Measurements from ENCODE around the gene DEDD. TPM values are rescaled to one million over a fixed set of nuclear protein-coding genes. Genes with fewer than 3 reads are reported as not detected.

DEDD gene
- total and polyA plus RNA-seq, 2 of the 13 experiments (the other 11 are each of a cell fraction or from before 2014, with no cell fraction given): 12.6 to 27.8 TPM

GRCh38 chr1:161117759-161118581 is 14.5 kb downstream of the DEDD start, which contains the start of the genes NIT1 and PFDN2:
NIT1 (plus strand) TSS chr1:161118105; CDS start chr1:161118177, 72 bp downstream.
PFDN2 (minus strand) TSS chr1:161118037; CDS start chr1:161118026, 11 bp downstream.
- WGBS (ENCODE audit: low lambda C conversion rate): 2% methylated on average over 24 of the region's 58 CpGs
- H3K9ac ChIP-seq (ENCODE audit: insufficient read depth, low read depth, low read length): peak within 1 kb of the TSS; percentile 96
- peak within 1 kb of the TSS; percentile 98 for H3K4me2 ChIP-seq (ENCODE audit: low read depth, low read length)
- no peaks in the 10 kb centered on the region; a peak in 1 of 5 replicates for H3K27me3 ChIP-seq (ENCODE audit: control insufficient read depth in 1 of 2, insufficient read depth in 2 of 2, low read length in 2 of 2)
- intact Hi-C loops (cut with micrococcal nuclease; ENCODE audit: unreplicated experiment): no loop called here
- no peaks in the 10 kb centered on the region for H3K9me3 ChIP-seq (ENCODE audit: low read length)
- POLR2A ChIA-PET: interaction anchor here (0.6 to 2.8 kb wide), 13 partner anchors 9 to 105 kb away, joined by 3 to 19 read pairs (median 4); partner anchors contain the start of genes B4GALT3, F11R, KLHDC9 and PPOX
- H4K20me1 ChIP-seq (ENCODE audit: insufficient read depth, low read length): peaks cover 7% of the 10 kb centered on the region; the same call in 1 of the 2 replicates
- CTCF ChIA-PET (ENCODE audit: low intra/inter-chr PET ratio, low total read pairs): no interaction called here
- DNase-seq (ENCODE audit: low spot score) (peak; percentile 77), FAIRE-seq (peak; percentile 12), ATAC-seq (peak; percentile 92)
- peak within 1 kb of the TSS; percentile 45 for H2AFZ ChIP-seq (ENCODE audit: low read length)
- H3K36me3 ChIP-seq (replicated peaks in 1 of 2; ENCODE audit: control insufficient read depth in 1 of 2, insufficient read depth in 2 of 2, low read length in 2 of 2): peaks cover 13 to 36% of the 10 kb centered on the region in 2 experiments
- no TSS peak for BruUV-seq (replicated peaks)
- H3K79me2 ChIP-seq (ENCODE audit: insufficient read depth, low read length): peaks cover 63% of the 10 kb centered on the region
- H3K4me1 ChIP-seq (ENCODE audit: insufficient read depth, low read length): peaks cover 58% of the 10 kb centered on the region
- H3K27ac ChIP-seq (ENCODE audit: extremely low read length, insufficient read depth, low read length): peak within 1 kb of the TSS; percentile 88
- H3K4me3 ChIP-seq (replicated peaks in 1 of 3; ENCODE audit: insufficient read depth in 1 of 3, low read depth in 2 of 3, low read length in 3 of 3): peak within 1 kb of the TSS; percentile 95 to 99 (median 96)
- in situ Hi-C loops (cut with HindIII; ENCODE audit: extremely low pct_ligation_motif_present, low pct_unique_long_range_greater_than_20kb): no loop called here
- TF ChIP-seq NFYC (CRISPR knock-in tag; IDR thresholded peaks at IDR 0.05): 0 out of 2 replicates have a peak, but pooled peaks have one; percentile 26
- no peak for TF ChIP-seq SKI (IDR thresholded peaks at IDR 0.05; ENCODE audit: partially characterized antibody)
- no peak for TF ChIP-seq NR3C1 (CRISPR knock-in tag; IDR thresholded peaks at IDR 0.05)
- TF ChIP-seq GATAD1 (CRISPR knock-in tag; IDR thresholded peaks at IDR 0.05): peak; percentile 92
- TF ChIP-seq, protein P1, sequence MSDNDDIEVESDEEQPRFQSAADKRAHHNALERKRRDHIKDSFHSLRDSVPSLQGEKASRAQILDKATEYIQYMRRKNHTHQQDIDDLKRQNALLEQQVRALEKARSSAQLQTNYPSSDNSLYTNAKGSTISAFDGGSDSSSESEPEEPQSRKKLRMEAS (IDR thresholded peaks at IDR 0.05): peak; percentile 69; the same call in 1 of the 2 replicates
- TF ChIP-seq CSRNP2 (CRISPR knock-in tag; conservative IDR thresholded peaks at IDR 0.05; ENCODE audit: low read depth): no peak
- no peak for TF ChIP-seq BCLAF1 (IDR thresholded peaks at IDR 0.05)
- no peak for TF ChIP-seq EP300 (IDR thresholded peaks at IDR 0.05; ENCODE audit: low read depth in 2 of 2, low read length in 2 of 2)
- no peak for TF ChIP-seq EP300 (CRISPR knock-in tag; IDR thresholded peaks at IDR 0.05; ENCODE audit: borderline replicate concordance)
- peak; percentile 49; the same call in 1 of the 2 replicates for TF ChIP-seq HCFC1 (IDR thresholded peaks at IDR 0.05; ENCODE audit: low read depth, low read length)
- no peak for TF ChIP-seq ZUFSP (CRISPR knock-in tag; IDR thresholded peaks at IDR 0.05; ENCODE audit: borderline replicate concordance)
- TF ChIP-seq KLF13 (CRISPR knock-in tag; IDR thresholded peaks at IDR 0.05): no peak
- TF ChIP-seq, protein P2, sequence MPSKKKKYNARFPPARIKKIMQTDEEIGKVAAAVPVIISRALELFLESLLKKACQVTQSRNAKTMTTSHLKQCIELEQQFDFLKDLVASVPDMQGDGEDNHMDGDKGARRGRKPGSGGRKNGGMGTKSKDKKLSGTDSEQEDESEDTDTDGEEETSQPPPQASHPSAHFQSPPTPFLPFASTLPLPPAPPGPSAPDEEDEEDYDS (CRISPR knock-in tag; IDR thresholded peaks at IDR 0.05): peak; percentile 78
- TF ChIP-seq ISX (CRISPR knock-in tag; conservative IDR thresholded peaks at IDR 0.05): no peak
- no peak for TF ChIP-seq ZNF3 (CRISPR knock-in tag; IDR thresholded peaks at IDR 0.05)
- no peak for TF ChIP-seq TAF15 (IDR thresholded peaks at IDR 0.05; ENCODE audit: low read depth, low read length, poor library complexity, severe bottlenecking)

Measured in HepG2 (cell line).